GM21529 (cell line): ENCODE data around the gene SLC25A26.
"Not testable (repeated sequence)": the region's sequence is repeated elsewhere in the genome, so short reads cannot be mapped to it uniquely, and the experiment has no call there.

ENCODE experiments used
- ATAC-seq: cut with Tn5 transposase; IDR thresholded peaks from one replicate; pipeline ENCODE4 v1.9.1; 2021; ENCODE audit not compliant: unreplicated experiment

The SLC25A26 gene

DNA sequence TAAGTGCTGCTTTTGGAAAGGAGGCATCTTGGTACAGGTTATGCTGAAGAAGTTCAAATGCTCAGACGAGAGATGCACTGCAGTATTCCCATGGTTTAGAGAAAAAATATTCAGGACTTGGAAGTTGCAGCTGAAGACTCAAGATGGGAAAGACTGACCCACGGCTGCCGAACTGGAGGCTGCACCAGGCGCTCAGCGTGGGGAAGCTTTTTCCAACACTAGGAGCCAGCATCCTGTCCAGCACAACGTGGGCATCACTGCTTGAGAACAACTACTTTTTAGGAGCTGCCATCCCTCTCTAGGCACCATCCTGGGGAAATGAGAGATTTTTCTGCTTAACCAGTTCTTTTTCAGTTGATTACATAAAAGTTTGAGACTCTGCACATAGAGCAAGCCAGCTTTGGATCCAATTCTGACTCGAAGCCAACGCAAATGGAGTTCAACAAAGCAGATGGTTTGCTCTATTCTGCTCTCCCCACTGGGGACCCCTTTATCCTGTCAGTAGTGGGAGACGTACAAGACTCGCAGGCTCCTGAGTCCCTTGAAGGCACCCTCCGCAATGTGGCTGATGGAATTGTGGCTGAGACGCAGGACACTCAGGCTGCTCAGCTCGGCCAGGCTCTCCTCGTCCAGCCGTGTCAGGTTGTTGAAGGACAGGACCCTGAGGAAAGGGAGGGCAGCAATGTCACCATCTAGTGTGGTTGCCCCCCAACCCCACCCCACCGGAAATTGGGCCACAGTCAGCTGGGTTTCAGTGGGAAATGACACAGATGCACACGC lies 186.2 kb downstream of the SLC25A26 start:
- ATAC-seq: no peak

DNA sequence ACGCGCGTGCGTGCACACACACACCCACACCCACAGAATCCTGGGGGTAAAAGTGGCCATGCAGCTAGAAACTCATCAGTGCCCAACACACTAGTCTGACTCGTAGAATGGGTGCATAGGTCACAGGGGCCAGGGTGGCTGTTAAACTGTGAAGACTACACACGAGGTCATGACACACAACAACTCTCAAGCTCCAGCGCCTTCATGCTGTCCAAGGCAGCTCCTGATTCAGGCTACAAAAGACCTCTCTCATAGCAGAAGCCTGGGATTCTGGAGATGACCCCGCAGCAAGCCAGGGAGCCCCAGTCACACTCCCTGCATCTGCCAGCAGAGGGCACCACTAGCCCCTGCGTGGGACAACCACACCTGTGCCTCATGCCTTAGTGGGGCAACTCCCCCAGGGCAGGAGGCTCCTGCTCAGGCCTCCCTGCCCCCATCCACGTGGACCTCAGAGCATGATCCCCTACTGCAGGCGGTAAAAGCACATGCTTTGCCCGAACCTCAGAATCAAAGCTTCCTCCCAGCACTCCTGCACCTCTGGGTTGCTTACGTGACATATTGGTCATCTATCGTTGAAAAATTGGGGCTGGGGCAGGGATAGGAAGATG lies 186.9 kb downstream of the SLC25A26 start:
- peak; percentile 86 for ATAC-seq

GRCh38 chr3:66409771-66410754 lies 189.3 kb downstream of the SLC25A26 start:
- ATAC-seq: no peak

- no peak for ATAC-seq
Measured at GRCh38 chr3:66410976-66411375, 190.2 kb downstream of the SLC25A26 start.

- no peak for ATAC-seq
Measured at GRCh38 chr3:66411474-66411873, 190.7 kb downstream of the SLC25A26 start.

GRCh38 chr3:66411961-66412887 lies 191.4 kb downstream of the SLC25A26 start:
- ATAC-seq: no peak

DNA sequence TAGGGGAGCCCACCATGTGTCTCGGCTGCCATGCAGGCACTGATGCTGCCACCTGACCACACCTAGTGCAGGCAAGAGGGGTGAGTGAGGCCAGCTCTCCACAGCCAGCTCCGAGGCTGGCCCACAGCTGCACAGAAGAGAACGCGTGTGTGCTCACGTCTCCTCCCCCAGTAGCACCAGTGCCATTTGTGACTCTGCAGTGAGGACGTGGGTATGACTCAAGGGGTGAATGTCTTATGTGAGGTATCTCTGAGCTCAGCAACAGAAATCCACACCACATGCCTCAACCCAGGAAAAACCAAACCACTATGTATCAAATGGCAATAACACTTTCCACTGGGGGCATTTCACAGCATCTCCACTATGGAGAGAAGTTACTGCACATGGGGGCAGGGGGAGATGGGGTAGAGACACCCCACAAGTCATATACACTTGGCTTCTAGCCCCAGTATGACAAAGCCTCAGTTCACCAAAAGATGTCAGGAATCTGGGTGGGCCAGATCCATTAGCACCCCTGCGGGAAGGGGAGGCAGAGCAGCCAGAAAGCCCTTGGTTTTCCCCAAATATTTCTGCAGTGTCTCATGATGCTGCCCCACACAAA lies 192.4 kb downstream of the SLC25A26 start:
- no peak for ATAC-seq

DNA sequence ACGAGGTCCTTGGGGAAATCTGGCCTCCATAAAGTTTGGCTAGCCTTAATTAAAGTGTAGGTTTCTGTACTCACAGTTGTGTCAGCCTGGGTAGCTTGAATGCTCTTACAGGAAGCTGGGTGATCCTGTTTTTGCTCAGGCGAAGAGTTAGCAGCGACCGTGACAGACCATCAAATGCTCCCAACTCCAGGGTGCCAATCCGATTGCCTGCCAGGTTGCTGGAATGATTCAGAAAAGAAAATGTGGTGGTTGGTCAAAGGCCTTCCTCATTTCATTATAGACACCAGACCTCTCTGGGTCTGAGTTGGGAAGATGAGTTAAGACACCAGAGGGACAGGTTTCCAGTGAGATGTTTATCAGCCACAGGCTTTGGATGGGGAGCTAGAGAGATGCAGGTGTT lies 194.0 kb downstream of the SLC25A26 start:
- ATAC-seq: no peak

DNA sequence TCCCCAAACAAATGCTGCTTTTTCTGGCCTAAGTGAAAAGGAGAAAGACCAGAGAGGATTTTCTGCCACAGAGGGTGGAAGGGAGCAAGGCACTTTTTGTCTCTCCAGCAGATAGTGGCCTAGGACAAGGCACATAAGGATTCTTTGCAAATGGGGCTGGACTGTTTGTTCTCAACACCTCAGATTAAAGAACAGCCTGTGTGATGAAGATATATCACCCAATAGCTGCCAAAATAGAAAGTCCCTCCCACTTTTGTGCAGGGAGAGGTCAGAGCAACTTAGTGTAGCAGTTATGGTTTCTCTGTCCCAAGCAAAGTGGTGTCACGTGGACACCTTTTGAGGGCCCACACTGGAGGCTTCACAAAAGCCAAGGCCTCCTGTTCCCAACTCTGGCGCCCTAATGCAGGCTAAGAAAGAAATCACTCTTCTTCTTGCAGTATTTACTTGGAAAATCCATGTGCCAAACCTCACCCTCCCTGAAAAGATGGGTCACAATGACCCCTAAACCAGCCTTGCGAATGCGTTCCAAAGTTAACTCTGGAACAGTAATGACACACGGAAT lies 195.1 kb downstream of the SLC25A26 start:
- no peak for ATAC-seq

- ATAC-seq: no peak
Measured at GRCh38 chr3:66416556-66417304, 195.9 kb downstream of the SLC25A26 start.

GRCh38 chr3:66418475-66418931 lies 197.7 kb downstream of the SLC25A26 start:
- ATAC-seq: no peak

GRCh38 chr3:66419036-66419435 lies 198.2 kb downstream of the SLC25A26 start:
- ATAC-seq: no peak

DNA sequence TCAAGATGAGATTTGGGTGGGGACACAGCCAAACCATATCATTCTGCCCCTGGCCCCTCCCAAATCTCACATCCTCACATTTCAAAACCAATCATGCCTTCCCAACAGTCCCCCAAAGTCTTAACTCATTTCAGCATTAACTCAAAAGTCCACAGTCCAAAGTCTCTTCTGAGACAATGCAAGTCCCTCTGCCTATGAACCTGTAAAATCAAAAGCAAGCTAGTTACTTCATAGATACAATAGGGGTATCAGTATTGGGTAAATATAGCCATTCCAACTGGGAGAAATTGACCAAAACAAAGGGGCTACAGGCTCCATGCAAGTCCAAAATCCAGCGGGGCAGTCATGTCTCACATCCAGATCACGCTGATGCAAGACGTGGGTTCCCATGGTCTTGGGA lies 200.3 kb downstream of the SLC25A26 start:
- not testable (repeated sequence) for ATAC-seq

DNA sequence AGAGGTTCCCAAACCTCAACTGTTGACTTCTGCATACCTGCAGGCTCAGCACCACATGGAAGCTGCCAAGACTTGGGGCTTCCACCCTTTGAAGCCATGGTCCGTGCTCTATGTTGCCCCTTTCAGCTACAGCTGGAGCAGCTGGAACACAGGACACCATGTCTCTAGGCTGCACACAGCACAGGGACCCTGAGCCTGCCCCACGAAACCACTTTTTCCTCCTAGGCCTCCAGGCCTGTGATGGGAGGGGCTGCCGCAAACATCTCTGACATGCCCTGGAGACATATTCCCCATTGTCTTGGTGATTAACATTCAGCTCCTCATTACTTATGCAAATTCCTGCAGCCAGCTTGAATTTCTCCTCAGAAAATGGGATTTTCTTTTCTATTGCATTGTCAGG lies 201.1 kb downstream of the SLC25A26 start:
- ATAC-seq: not testable (repeated sequence)

DNA sequence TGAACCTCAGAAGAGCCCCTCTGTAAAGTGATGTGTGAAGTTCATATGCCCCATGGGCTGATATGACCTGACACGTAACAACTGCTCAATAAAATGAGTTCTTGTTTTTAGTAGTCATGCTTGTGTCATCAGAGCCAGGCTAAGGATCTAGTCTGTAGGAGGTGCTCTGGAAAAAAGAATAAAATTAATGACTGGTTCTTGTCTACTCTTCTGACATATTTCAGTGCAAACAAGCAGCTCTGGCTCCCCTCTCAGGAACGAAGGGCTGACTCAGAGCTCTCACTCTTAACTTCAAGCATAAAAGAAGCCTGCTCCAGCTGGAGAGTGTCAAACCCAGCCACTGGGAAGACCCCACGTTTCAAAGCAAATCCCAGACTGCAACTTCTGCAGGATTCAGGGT lies 203.0 kb downstream of the SLC25A26 start:
- no peak for ATAC-seq

DNA sequence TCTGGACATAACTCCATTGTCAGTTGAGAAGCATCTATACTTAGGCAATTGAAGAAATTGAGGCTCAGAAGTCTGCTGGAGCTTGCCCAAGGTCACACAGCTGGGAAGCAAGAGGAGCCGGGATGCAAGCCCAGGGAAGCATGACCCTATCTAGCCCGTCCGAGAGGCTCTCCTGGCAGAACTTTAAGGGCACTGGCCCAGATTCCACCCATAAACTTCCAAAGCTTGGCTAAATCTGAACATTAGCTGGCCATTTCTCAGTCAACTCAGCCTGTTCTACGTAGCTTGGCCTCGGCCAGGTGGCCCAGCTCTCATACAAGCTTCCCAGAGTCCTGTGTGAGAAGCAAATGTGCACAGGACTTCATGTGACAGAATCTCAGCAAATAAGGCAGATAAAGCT lies 204.2 kb downstream of the SLC25A26 start:
- ATAC-seq: no peak

GRCh38 chr3:66425576-66426114 lies 204.8 kb downstream of the SLC25A26 start:
- ATAC-seq: no peak

- ATAC-seq: no peak
Measured at GRCh38 chr3:66426135-66426534, 205.3 kb downstream of the SLC25A26 start.

DNA sequence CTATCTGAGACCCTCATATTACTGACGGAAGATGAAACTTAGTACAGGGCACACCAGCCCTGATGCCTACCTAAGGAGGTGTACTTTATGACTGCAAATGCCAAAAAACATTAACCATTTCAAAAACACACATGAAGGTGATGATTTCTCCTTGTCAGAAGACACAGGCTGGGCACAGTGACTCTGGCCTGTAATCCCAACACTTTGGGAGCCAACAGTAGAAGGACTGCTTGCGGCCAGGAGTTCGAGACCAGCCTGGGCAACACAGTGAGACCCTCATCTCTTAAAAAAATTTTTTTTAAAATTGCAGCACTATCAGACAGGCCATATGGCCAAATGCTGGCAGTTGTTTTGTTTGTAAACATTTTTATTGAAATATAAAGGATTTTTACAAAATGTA lies 206.6 kb downstream of the SLC25A26 start:
- ATAC-seq: no peak
